Activated CD4-positive, alpha-beta T cell treated with anti-CD3 and anti-CD28 coated beads, Interleukin-2, amount 10 ng/mL, durations not matched to agents 7 days and 5 days (primary cell): ENCODE data around the gene AMBP. TPM values are rescaled to one million over a fixed set of nuclear protein-coding genes. Genes with fewer than 3 reads are reported as not detected.

Experiments used
- CTCF ChIA-PET: fragments of 350-600 bp; sonication (Branson Sonifier 250); formaldehyde crosslinking; loops from one replicate; lab custom pipeline; 2021; ENCODE audit warnings: antibody characterized with exemption; lab: Charles Lee
- POLR2A ChIA-PET: fragments of 350-600 bp; sonication (Branson Sonifier 250); formaldehyde crosslinking; loops from one replicate; lab custom pipeline; 2021; ENCODE audit warnings: antibody characterized with exemption; lab: Charles Lee
- DNase-seq: peaks from one replicate; pipeline ENCODE4 v3.0.0-alpha.2; 2020
- H3K27ac Mint-ChIP-seq: one replicate; pipeline ENCODE4 v1.8.0; 2021; ENCODE audit warnings: mild to moderate bottlenecking, moderate library complexity, mixed read lengths
- H3K27me3 Mint-ChIP-seq: one replicate; pipeline ENCODE4 v1.8.0; 2021; ENCODE audit warnings: mixed read lengths
- H3K36me3 Mint-ChIP-seq: one replicate; pipeline ENCODE4 v1.8.0; 2021; ENCODE audit warnings: low read depth, mixed read lengths
- H3K4me1 Mint-ChIP-seq: one replicate; pipeline ENCODE4 v1.8.0; 2021; ENCODE audit warnings: mixed read lengths
- H3K4me3 Mint-ChIP-seq: one replicate; pipeline ENCODE4 v1.8.0; 2021; ENCODE audit warnings: mild to moderate bottlenecking, moderate library complexity, mixed read lengths
- H3K9me3 Mint-ChIP-seq: one replicate; pipeline ENCODE4 v1.8.0; 2021; ENCODE audit warnings: mixed read lengths
- total RNA-seq, 2 experiments: library from RNA; stranded (reverse); gene quantifications; one replicate each; pipeline ENCODE4 v1.2.3, GENCODE V29; 2021

Gene AMBP
- total RNA-seq, 2 experiments from 2014 or later = not detected

DNA sequence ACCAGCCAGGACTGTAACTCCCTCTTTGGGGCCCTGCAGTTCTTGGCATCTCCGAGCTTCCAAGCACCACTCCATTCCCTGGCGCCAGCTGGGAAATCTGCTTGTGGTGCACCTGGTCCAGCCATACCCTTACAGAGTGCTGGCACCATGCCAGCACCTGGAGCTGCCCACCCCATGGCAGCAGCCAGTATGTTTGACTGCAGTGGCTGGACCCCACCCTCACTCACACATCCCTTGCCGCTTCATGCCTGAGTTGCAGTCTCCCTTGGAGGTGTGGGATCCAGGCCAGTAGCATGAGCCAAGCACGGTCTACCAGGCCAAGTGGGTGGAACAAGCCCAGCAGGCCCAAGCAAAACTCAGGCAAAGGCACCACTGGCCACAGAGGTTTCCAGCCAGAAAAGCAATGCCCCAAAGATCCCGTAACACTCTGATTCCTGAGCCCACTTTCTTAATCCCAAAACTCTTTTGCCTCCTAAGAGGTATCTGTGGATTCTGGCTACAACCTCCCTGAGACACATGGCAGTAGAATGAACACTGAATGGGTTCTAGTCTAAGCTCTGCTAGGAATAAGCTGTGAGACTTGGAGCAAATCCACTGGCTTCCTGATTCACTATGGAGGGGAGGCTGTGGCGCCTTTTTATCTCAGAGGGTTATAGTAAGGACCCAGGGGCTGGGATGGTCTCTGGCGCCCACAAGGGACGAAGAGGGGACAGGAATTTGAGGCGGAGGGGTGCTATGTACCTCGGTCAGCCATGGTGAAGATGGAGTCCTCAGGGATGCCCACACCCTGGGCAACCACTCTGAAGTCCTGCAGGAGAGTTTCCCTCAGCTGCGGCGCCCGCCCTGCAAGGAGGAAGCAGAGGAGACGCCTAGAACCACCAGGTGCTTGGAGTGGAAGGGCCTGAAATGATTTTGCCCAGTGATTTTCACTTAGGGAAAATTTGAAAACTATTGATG lies 5.6 kb downstream of the AMBP start:
- Mint-ChIP-seq H3K9me3 (no peaks in the 10 kb centered on the region), H3K27me3 (peaks cover 7% of the 10 kb centered on the region), H3K36me3 (no peaks in the 10 kb centered on the region), H3K4me1 (no peaks in the 10 kb centered on the region), H3K4me3 (no peak overlapping the region), H3K27ac (no peak overlapping the region)
- POLR2A ChIA-PET = no interaction called here
- no peak for DNase-seq
- CTCF ChIA-PET = interaction anchor here (1.6 to 3.2 kb wide), 2 partner anchors 10 to 13 kb away, joined by 3 to 10 read pairs; no protein-coding TSS in a partner anchor

DNA sequence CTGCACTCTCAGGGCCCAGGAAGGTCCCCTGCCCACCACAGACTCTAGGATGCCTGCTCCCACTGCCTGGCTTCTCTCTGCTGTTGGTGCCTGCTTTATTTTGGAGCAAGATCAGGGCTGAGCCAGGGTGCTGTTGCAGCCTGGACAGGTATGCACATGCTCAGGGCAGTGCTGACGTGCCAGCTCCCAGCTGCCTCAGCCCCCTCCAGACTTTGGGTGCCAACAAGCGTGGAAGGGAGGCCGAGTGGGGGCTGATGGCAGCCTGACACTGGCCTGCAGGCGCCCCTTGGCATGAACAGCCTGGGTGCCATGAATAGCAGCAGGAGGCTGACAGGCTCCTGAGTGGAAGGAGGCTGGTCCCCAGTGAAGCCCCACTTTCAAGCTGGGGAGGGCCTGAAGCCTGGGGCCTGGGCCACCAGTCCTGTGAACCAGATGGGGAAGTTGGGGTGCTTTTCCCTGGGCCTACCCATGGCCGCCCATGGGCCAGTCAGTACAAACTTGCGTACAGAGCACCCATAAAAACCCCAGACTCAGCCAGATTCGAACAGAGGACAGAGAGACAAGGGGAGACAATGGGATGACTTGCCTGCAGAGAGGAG lies 6.8 kb downstream of the AMBP start:
- DNase-seq = no peak
- Mint-ChIP-seq H3K36me3 (no peaks in the 10 kb centered on the region), H3K9me3 (no peaks in the 10 kb centered on the region), H3K27me3 (peaks cover 6% of the 10 kb centered on the region), H3K27ac (no peak overlapping the region), H3K4me3 (no peak overlapping the region), H3K4me1 (no peaks in the 10 kb centered on the region)
- ChIA-PET CTCF (interaction anchor here (0.7 to 3.2 kb wide), 2 partner anchors 7 to 11 kb away, joined by 3 to 10 read pairs; partner anchors contain the start of gene AMBP), POLR2A (no interaction called here)

DNA sequence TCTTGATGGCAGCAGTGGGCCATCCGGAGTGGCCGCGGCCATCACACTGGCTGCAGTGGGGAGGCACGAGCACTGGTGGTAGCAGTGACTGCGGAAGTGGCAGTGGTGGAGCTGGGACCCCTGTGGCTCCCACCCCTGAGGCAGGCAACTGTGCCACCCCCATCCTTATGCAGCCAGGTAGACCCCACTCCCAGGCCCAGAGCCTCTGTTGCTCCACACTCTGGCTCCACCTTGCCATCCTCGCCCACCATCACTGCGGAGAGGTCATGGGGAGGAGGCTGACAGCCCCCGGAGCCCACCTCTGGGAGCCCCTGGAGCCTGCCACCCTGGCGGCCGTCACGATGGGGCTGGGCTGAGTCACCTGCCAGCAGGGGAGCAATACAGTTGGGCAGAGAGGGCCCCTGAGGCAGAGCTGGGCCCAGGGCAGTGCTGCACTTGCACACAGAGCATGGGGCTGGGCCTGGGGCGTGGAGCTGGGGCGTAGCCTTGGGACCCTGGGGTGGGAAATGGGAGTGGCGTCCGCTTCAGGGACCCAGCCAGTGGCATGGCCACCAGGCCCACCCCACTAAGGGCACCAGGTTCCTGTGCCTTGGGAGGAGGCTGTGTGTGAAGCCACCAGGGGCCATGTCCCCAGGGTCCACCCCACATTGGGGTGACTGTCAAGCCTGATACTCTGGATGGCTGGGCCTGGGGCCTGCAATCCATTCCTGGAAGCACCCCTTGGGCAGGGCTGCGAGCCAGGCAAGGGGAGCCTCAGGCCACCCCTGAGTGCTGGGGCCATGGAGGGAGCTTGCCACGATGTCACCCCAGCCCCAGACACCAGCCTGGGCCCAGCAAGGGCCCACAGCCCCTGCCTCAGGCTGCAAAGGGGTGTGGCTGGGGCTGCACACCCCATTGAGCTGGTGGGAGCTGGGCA lies 7.7 kb downstream of the AMBP start:
- DNase-seq = no peak
- Mint-ChIP-seq H3K4me1 (no peaks in the 10 kb centered on the region), H3K27ac (no peak overlapping the region), H3K4me3 (no peak overlapping the region), H3K27me3 (peaks cover 6% of the 10 kb centered on the region), H3K36me3 (no peaks in the 10 kb centered on the region), H3K9me3 (no peaks in the 10 kb centered on the region)
- CTCF ChIA-PET = interaction anchor here (0.7 to 3.2 kb wide), 2 partner anchors 8 to 12 kb away, joined by 3 to 10 read pairs; partner anchors contain the start of gene AMBP
- POLR2A ChIA-PET = no interaction called here

DNA sequence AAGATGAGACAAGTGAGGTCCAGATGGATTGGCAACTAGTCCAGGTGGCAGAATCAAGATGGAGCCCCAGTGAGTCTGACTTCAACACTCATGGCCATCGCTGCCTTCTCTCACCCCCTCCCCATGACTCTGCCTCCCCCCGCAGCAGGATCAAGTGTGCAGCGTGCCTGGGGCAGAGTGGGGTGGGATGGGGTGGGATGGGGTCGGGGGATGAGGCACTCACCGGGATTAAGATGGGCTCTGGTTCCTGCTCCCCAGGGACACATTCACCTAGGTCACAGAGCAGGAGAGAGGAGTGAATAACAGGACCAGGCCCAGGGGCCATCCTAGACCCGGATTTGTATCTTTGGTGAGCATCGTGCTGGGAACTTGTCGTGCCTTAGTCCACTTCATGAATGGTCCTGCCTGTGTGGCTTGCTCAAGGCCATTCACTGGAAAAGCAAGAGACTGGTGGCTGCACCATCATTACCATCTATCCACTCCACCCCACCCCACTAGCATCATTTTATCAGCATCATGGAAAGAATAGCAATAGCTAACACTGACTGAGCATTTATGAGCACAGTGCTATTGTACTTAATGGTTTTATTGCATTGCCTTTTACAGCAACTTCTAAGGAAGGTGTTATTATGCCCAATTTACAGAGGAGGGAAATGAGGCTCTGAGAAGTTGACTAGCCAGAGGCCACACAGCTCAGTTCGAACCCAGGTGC lies 8.5 kb downstream of the AMBP start:
- H3K9me3 Mint-ChIP-seq = no peaks in the 10 kb centered on the region
- POLR2A ChIA-PET = no interaction called here
- no peak overlapping the region for H3K27ac Mint-ChIP-seq
- H3K36me3 Mint-ChIP-seq = no peaks in the 10 kb centered on the region
- no peaks in the 10 kb centered on the region for H3K4me1 Mint-ChIP-seq
- H3K27me3 Mint-ChIP-seq = peaks cover 6% of the 10 kb centered on the region
- DNase-seq = no peak
- CTCF ChIA-PET = no interaction called here
- no peak overlapping the region for H3K4me3 Mint-ChIP-seq

GRCh38 chr9:114065304-114065703 lies 12.8 kb downstream of the AMBP start:
- no peak overlapping the region for H3K27ac Mint-ChIP-seq
- H3K27me3 Mint-ChIP-seq = peaks cover 13% of the 10 kb centered on the region
- ChIA-PET CTCF (no interaction called here), POLR2A (no interaction called here)
- H3K9me3 Mint-ChIP-seq = no peaks in the 10 kb centered on the region
- no peaks in the 10 kb centered on the region for H3K4me1 Mint-ChIP-seq
- no peak for DNase-seq
- no peaks in the 10 kb centered on the region for H3K36me3 Mint-ChIP-seq
- no peak overlapping the region for H3K4me3 Mint-ChIP-seq

DNA sequence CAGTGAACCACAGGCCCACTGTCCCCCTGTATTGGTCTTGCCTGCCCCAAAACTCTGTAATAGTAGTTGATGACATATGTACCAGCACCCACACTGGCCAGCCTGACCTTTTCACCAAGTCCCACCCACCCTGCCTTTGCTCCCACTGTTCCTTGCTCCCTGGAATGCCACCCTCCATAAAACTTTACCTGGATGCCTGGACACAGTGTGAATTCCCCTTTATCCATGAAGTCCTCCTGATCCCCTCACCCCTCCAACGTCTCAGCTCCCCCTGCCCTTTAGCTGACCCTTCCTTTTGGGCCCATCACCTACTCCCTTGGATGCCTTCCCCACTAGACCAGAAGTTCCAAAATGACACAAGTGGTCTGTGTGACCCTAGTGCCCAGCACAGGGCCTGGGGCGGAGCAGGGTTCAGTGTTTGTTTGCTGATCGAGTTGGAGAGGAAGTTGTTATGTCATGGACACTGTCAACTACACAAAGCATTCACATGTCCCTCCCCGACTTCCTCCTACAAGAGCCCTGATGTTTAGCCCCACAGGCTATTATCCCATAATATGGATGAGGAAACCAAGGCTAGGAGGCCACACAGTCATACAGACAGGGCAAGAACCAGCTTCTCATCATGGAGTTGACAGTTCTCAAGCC lies 16.1 kb downstream of the AMBP start:
- Mint-ChIP-seq H3K4me3 (no peak overlapping the region), H3K9me3 (no peaks in the 10 kb centered on the region), H3K27me3 (peaks cover 10% of the 10 kb centered on the region), H3K4me1 (no peaks in the 10 kb centered on the region), H3K36me3 (no peaks in the 10 kb centered on the region), H3K27ac (no peak overlapping the region)
- DNase-seq = no peak
- ChIA-PET CTCF (interaction anchor here (1.1 to 3.1 kb wide), 2 partner anchors 20 kb away, joined by 3 to 11 read pairs; no protein-coding TSS in a partner anchor), POLR2A (no interaction called here)

GRCh38 chr9:114061292-114061691 lies 16.8 kb downstream of the AMBP start:
- Mint-ChIP-seq H3K27me3 (peaks cover 10% of the 10 kb centered on the region), H3K36me3 (no peaks in the 10 kb centered on the region), H3K27ac (no peak overlapping the region), H3K4me3 (no peak overlapping the region), H3K4me1 (no peaks in the 10 kb centered on the region), H3K9me3 (no peaks in the 10 kb centered on the region)
- no peak for DNase-seq
- CTCF ChIA-PET = interaction anchor here (3.1 kb wide), 1 partner anchor 21 kb away, joined by 11 read pairs; no protein-coding TSS in a partner anchor
- POLR2A ChIA-PET = no interaction called here

- ChIA-PET CTCF (interaction anchor here (3.1 kb wide), 1 partner anchor 22 kb away, joined by 11 read pairs; no protein-coding TSS in a partner anchor), POLR2A (no interaction called here)
- Mint-ChIP-seq H3K9me3 (no peaks in the 10 kb centered on the region), H3K36me3 (no peaks in the 10 kb centered on the region), H3K4me3 (no peak overlapping the region), H3K4me1 (no peaks in the 10 kb centered on the region), H3K27ac (no peak overlapping the region), H3K27me3 (peaks cover 10% of the 10 kb centered on the region)
- DNase-seq = no peak
Observed at GRCh38 chr9:114060711-114061110, 17.4 kb downstream of the AMBP start.

GRCh38 chr9:114060070-114060469 lies 18.0 kb downstream of the AMBP start:
- no peaks in the 10 kb centered on the region for H3K9me3 Mint-ChIP-seq

DNA sequence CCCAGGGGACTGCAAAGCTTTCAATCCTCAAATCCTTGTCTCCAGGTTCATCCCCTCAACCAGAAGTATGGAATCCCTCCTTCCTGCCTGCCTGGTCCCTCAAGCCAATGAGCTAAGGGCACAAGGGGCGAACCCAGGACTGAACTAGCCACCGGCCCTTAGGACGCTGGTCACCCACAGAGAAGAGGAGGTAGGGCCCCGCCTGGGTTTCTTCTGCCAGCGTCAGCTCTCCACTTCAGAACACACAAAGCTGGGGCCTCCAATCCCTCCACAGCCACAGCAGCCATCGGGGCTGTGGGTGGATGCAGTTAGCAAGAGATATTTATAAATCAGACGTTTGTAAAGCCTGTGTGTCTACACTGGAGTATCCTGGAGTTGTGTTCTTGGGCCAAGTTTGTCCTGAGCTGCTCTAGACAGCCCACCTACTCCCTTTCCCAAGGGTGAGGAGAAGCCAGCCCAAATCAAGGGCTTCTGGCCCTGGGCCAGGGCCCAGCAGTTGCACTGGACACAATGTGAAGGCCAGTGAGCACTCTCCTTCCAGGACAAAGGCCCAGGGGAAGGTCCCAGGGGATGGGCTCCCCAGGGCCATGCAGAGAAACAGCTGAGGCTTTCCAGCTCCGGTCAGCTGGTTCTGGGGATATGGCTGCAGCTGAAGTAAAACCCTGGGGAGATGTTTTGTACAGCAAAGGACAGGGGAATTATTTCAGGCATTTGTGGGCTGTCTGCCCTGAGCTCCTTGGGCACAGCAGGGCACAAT lies 18.9 kb downstream of the AMBP start:
- CTCF ChIA-PET = interaction anchor here (0.8 to 3.1 kb wide), 2 partner anchors 12 to 23 kb away, joined by 3 to 11 read pairs; no protein-coding TSS in a partner anchor
- H3K36me3 Mint-ChIP-seq = no peaks in the 10 kb centered on the region

More at GRCh38 chr9:114060070-114060469, 18.0 kb downstream of the AMBP start:
- CTCF ChIA-PET = interaction anchor here (3.1 kb wide), 1 partner anchor 22 kb away, joined by 11 read pairs; no protein-coding TSS in a partner anchor
- Mint-ChIP-seq H3K36me3 (no peaks in the 10 kb centered on the region), H3K4me1 (no peaks in the 10 kb centered on the region), H3K27ac (no peak overlapping the region), H3K27me3 (peaks cover 10% of the 10 kb centered on the region), H3K4me3 (no peak overlapping the region)
- DNase-seq = no peak
- POLR2A ChIA-PET = no interaction called here

DNA sequence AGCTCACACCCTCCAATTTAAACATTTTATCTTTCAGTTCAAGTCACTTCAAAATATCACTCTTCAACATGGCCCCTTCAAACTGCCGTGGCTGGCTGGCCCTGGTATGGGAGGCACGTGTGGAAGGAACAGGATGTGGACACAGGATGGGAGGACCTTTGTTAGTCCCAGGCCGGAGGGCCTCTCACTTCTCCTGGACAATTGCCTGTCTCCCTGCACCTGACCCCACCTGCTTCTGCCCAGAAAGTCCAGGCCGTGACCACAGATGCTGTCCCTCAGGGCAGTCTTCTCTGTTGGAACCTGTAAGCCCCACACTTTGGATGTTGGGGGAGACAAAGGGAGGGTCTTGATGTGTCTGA lies 19.4 kb downstream of the AMBP start:
- Mint-ChIP-seq H3K4me3 (no peak overlapping the region), H3K27ac (no peak overlapping the region), H3K4me1 (no peaks in the 10 kb centered on the region), H3K27me3 (peaks cover 8% of the 10 kb centered on the region), H3K9me3 (no peaks in the 10 kb centered on the region), H3K36me3 (no peaks in the 10 kb centered on the region)
- DNase-seq = no peak
- ChIA-PET POLR2A (no interaction called here), CTCF (interaction anchor here (0.9 to 3.1 kb wide), 2 partner anchors 9 to 24 kb away, joined by 4 to 11 read pairs; no protein-coding TSS in a partner anchor)

More for the DNA sequence above, 18.9 kb downstream of the AMBP start:
- H3K4me3 Mint-ChIP-seq = no peak overlapping the region
- POLR2A ChIA-PET = no interaction called here
- no peaks in the 10 kb centered on the region for H3K4me1 Mint-ChIP-seq
- H3K27me3 Mint-ChIP-seq = peaks cover 10% of the 10 kb centered on the region
- H3K27ac Mint-ChIP-seq = no peak overlapping the region
- H3K9me3 Mint-ChIP-seq = no peaks in the 10 kb centered on the region
- DNase-seq = no peak
